ENCODE measurements around the gene CCT6B.

DNA sequence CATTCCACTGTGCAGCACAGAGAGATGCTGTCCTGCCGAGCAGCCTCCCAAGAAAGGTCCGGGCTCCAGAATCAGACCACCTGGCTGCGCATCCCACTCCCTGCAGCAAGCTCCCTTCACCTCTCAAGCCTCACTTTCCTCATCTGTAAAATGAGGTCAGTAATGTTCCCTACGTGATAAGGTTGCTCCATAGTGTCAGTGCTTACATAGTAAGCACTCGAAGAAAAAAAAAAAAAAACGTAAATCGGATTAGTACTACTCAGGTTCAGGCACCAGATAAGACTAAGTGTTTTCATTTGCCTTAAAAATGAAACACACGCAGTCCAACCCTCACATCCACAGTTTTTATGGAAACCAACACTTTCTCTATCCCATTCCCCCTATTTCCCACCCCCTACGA, 76.7 kb downstream of the CCT6B start:
- TF ChIP-seq GATA2 (IDR thresholded peaks at IDR 0.05; ENCODE audit: low read depth, low read length) (no peak), GATA3 (IDR thresholded peaks at IDR 0.05; ENCODE audit: low read depth, low read length) (no peak)

Data from SH-SY5Y (cell line).